Astrocyte of the spinal cord (primary cell): ENCODE results near the gene ZNF316.

Experiments
- DNase-seq: peaks from one replicate; pipeline ENCODE4 v3.0.0; 2011; ENCODE audit warnings: low read depth, low spot score
- H3K4me3 ChIP-seq: 2 replicates; pipeline ENCODE4 v1.5.1; 2011; ENCODE audit warnings: low read depth, mild to moderate bottlenecking, low read length, moderate library complexity
- in situ Hi-C: cut with HindIII; loops from 2 replicates; pipeline ENCODE4 v1.10.0; 2017; ENCODE audit warnings: low sequenced_read_pairs
- TF ChIP-seq, protein P1 (sequence below): IDR thresholded peaks from 2 replicates; pipeline ENCODE4 v1.5.1; 2012; ENCODE audit warnings: low read depth, mild to moderate bottlenecking, low read length, inconsistent platforms

ZNF316 gene

GRCh38 chr7:6604458-6604857 lies 32.7 kb upstream of the ZNF316 start:
- no peak for DNase-seq
- TF ChIP-seq, protein P1, sequence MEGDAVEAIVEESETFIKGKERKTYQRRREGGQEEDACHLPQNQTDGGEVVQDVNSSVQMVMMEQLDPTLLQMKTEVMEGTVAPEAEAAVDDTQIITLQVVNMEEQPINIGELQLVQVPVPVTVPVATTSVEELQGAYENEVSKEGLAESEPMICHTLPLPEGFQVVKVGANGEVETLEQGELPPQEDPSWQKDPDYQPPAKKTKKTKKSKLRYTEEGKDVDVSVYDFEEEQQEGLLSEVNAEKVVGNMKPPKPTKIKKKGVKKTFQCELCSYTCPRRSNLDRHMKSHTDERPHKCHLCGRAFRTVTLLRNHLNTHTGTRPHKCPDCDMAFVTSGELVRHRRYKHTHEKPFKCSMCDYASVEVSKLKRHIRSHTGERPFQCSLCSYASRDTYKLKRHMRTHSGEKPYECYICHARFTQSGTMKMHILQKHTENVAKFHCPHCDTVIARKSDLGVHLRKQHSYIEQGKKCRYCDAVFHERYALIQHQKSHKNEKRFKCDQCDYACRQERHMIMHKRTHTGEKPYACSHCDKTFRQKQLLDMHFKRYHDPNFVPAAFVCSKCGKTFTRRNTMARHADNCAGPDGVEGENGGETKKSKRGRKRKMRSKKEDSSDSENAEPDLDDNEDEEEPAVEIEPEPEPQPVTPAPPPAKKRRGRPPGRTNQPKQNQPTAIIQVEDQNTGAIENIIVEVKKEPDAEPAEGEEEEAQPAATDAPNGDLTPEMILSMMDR, result no peak
- no peak overlapping the region for H3K4me3 ChIP-seq
- in situ Hi-C loops, result no loop called here

DNA sequence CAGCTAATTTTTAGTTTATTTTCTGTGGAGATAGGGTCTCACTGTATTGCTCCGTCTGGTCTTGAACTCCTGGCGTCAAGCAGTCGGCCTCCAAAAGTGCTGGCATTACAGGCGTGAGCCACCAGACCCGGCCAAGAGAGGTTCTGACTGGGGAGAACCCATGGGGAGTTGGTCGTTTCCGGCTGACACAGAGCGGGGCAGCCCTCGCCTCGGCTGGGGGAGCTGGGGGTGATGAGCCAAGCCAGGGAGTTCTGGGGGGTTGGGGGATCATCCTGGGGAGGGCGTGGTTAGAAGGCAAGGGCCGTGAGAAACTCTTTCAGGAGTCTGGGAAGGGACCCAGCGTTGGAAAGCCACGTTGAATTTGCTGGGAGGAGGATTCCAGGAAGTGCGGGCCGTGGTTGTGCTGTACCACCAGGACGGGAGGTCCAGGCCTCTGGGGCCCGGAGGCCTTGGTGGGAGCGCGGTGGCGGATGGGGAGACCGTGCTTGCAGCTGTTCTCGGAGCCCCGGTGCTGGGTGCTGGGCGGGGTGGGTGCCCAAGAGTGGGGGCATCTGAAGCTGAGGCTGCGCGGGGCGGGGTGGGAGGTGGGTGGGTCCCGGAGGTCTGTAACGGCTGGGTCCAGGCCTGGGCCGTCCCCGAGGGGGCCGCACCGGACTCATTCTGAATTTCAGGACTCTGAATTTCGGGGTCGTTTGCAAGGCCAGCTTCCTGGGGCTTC lies 30.1 kb upstream of the ZNF316 start:
- in situ Hi-C loops, result no loop called here
- TF ChIP-seq, protein P1, result no peak
- no peak for DNase-seq
- no peak overlapping the region for H3K4me3 ChIP-seq

- TF ChIP-seq, protein P1, result no peak
- in situ Hi-C loops, result no loop called here
- no peak for DNase-seq
- no peak overlapping the region for H3K4me3 ChIP-seq
These were observed 29.5 kb upstream of the ZNF316 start for GRCh38 chr7:6607651-6608051.

DNA sequence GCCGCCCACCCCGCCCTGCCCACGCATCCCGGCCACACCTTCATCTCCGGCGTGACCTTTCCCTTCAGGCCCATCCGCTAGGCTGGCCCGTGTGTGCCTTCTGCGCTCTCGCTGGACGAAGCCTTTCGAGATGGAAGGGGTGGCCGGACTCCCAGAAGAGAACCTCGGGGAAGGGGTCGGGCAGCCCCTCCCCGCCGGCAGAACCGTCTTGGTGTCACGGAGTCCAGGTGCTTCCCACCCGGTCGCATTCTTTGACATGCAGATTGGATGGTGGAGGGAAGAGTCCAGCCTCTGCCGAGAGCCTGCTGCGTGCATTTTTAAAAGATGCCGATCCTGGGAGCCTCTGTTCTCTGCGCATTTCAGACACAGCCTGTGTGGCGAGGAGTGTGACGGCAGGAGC lies 29.0 kb upstream of the ZNF316 start:
- TF ChIP-seq, protein P1, result no peak
- in situ Hi-C loops, result no loop called here
- no peak overlapping the region for H3K4me3 ChIP-seq
- no peak for DNase-seq

GRCh38 chr7:6608794-6609193 lies 28.3 kb upstream of the ZNF316 start:
- in situ Hi-C loops, result no loop called here
- TF ChIP-seq, protein P1, result no peak
- DNase-seq, result no peak
- H3K4me3 ChIP-seq, result no peak overlapping the region

- no peak overlapping the region for H3K4me3 ChIP-seq
- TF ChIP-seq, protein P1, result no peak
- DNase-seq, result no peak
- in situ Hi-C loops, result no loop called here
These were observed 24.3 kb upstream of the ZNF316 start for GRCh38 chr7:6612819-6613218.

- no peak for DNase-seq
- in situ Hi-C loops, result no loop called here
- H3K4me3 ChIP-seq, result no peak overlapping the region
- TF ChIP-seq, protein P1, result no peak
These were observed 23.4 kb upstream of the ZNF316 start for GRCh38 chr7:6613706-6614105.
